GM06990 (cell line): Measurements from ENCODE around the gene RNF130.

Source experiments
- DNase-seq: peaks from one replicate; pipeline ENCODE4 v3.0.0-alpha.2; 2011; ENCODE audit not compliant: insufficient read length; ENCODE audit errors: extremely low read depth
- H3K27me3 ChIP-seq: replicated peaks from 2 replicates; pipeline ENCODE4 v1.6.0; 2011; ENCODE audit warnings: low read length; ENCODE audit not compliant: control insufficient read depth, insufficient read depth
- H3K36me3 ChIP-seq: 2 replicates; pipeline ENCODE4 v1.5.1; 2011; ENCODE audit warnings: low read length; ENCODE audit not compliant: control insufficient read depth, insufficient read depth
- H3K4me3 ChIP-seq: replicated peaks from 2 replicates; pipeline ENCODE4 v1.5.1; 2011; ENCODE audit warnings: low read depth, mild to moderate bottlenecking, control low read depth, low read length
- TF ChIP-seq, protein P1 (sequence below): IDR thresholded peaks from 2 replicates; pipeline ENCODE4 v1.5.1; 2011; ENCODE audit warnings: low read length, control low read depth, mild to moderate bottlenecking, inconsistent platforms; ENCODE audit not compliant: insufficient read depth, poor library complexity, severe bottlenecking

Gene RNF130

DNA sequence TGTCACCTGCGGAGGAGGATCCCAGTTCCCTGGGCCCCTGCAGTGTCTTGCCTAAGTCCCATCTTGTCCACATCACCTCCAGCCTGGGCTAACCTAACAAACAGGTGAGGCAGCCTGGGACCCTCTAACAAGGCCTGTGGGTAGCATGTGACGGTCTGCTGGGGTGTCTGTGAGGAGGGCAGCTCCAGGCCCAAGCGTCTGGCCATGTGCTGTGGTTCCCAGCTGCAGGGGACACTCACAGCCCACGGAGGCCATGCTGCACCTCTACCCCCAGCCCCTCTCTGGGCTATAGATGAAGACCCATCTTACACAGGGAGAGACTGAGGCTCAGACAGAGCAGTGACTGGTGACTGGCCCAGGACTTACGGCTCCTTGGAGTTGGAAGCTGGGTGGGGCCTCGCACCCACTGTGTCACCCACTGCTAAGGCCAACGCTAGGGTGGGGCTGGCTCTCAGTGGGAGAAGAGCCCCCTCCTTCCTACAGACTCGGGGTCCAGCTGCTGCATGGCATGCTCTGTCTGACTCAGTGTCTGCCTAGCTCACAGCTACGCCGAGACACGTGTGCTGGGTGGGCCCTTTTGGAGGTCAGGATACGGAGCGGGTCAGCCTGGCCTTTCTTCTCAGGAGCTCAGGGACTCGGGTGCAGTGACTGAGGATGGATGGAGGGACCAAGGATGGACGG lies 40.8 kb upstream of the RNF130 start:
- TF ChIP-seq, protein P1, sequence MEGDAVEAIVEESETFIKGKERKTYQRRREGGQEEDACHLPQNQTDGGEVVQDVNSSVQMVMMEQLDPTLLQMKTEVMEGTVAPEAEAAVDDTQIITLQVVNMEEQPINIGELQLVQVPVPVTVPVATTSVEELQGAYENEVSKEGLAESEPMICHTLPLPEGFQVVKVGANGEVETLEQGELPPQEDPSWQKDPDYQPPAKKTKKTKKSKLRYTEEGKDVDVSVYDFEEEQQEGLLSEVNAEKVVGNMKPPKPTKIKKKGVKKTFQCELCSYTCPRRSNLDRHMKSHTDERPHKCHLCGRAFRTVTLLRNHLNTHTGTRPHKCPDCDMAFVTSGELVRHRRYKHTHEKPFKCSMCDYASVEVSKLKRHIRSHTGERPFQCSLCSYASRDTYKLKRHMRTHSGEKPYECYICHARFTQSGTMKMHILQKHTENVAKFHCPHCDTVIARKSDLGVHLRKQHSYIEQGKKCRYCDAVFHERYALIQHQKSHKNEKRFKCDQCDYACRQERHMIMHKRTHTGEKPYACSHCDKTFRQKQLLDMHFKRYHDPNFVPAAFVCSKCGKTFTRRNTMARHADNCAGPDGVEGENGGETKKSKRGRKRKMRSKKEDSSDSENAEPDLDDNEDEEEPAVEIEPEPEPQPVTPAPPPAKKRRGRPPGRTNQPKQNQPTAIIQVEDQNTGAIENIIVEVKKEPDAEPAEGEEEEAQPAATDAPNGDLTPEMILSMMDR: no peak
- Histone ChIP-seq H3K36me3 (no peaks in the 10 kb centered on the region), H3K27me3 (no peaks in the 10 kb centered on the region), H3K4me3 (no peak overlapping the region)
- no peak for DNase-seq

DNA sequence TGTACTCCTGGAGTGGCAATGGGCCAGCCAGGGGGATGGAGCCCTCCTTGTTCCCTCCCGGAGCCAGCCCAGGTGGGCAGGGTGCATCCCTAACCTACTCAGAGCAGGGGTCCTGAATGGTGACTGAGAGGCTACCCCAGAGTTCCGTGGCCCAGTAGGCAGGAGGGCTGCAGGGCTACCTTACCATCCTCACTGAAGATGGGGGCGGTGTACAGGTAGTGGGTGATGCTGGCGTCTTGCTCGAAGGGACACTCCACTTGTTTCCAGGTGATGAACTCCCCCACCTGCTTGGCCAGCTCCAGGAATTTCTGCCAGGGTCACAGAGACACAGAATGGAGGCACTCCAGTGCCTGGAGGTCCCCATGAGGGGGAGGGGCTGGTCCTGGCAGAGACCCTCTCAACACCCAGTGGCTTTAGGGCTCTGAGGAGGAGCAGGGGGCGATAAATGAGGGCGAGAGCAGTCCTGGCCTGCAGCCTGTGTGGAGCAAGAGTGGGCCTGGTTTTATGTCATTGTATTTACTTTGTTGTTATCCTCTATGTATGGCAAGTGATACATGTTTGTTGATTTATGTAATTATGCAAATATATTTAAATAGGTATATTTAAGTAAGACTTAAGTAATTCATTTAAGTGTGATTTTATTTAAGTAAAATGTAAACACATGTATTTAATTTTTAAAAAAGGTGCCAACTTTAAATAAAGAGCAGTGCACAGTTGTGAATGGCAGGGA lies 39.9 kb upstream of the RNF130 start:
- TF ChIP-seq, protein P1: no peak
- no peak for DNase-seq
- H3K36me3 ChIP-seq: no peaks in the 10 kb centered on the region
- no peaks in the 10 kb centered on the region for H3K27me3 ChIP-seq
- no peak overlapping the region for H3K4me3 ChIP-seq

DNA sequence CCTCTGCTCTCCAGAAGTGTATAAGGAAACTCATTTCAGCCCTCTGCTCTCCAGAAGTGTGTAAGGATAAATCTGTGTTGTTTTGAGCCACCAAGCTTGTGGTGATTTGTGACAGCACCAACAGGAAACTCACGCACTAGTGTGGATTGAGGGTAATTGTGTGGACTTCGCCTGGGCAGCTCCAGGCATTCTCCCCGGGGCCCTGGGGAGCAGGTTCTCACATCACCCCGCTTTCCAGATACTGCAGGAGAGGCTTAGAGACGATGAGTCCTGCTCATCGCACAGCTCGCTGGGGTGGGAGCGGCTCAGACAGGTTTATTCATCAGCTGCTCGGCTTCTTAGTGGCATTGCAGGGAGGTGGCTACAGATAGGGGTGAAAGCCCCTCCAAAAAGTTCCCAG lies 38.4 kb upstream of the RNF130 start:
- Histone ChIP-seq H3K27me3 (no peaks in the 10 kb centered on the region), H3K36me3 (no peaks in the 10 kb centered on the region), H3K4me3 (no peak overlapping the region)
- TF ChIP-seq, protein P1: no peak
- no peak for DNase-seq

DNA sequence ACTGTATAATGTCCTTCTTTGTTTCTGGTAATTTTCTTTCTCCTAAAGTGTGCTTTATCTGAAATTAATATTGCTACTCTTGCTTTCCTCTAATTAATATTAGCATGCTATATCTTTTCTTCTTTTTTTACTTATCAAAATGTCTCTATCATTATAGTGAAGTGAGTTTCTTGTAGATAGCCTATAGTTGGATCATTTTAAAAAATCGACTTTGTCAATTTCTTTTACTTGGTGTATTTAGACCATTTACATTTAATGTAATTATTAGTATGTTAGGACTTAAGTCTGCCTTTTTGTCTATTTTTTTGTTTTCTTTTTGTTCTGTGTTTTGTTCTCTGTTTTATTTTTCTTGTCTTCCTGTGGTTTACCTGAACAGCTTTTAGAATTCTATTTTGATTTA lies 35.4 kb upstream of the RNF130 start:
- no peak for DNase-seq
- Histone ChIP-seq H3K36me3 (no peaks in the 10 kb centered on the region), H3K4me3 (no peak overlapping the region), H3K27me3 (no peaks in the 10 kb centered on the region)
- TF ChIP-seq, protein P1: no peak

DNA sequence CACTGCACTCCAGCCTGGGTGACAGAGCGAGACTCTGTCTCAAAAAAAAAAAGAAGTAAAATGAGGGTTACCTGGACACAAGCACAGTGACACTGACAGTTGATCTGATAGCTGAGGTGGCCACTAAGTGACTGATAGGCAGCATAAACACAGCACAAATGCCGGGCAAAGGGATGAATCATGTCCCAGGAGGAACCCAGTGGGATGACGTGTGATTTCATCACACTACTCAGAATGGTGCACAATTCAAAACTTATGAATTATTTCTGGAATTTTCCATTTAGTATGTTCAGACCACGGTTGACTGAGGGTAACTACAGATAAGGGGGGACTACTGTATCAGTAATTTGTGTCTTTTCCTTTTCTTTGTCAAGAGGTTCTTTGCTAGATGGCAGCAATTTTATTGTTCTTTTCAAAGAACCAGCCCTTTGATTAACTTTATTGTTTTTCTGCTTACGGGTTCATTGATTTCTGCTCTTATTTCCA lies 34.3 kb upstream of the RNF130 start:
- DNase-seq: no peak
- TF ChIP-seq, protein P1: no peak

More for the DNA sequence above, 34.3 kb upstream of the RNF130 start:
- Histone ChIP-seq H3K27me3 (no peaks in the 10 kb centered on the region), H3K36me3 (no peaks in the 10 kb centered on the region), H3K4me3 (no peak overlapping the region)
